ENCODE results near the gene NET1.

GRCh38 chr10:5465976-5466450 is 53.7 kb downstream of the NET1 start:
- TF ChIP-seq, protein P1, sequence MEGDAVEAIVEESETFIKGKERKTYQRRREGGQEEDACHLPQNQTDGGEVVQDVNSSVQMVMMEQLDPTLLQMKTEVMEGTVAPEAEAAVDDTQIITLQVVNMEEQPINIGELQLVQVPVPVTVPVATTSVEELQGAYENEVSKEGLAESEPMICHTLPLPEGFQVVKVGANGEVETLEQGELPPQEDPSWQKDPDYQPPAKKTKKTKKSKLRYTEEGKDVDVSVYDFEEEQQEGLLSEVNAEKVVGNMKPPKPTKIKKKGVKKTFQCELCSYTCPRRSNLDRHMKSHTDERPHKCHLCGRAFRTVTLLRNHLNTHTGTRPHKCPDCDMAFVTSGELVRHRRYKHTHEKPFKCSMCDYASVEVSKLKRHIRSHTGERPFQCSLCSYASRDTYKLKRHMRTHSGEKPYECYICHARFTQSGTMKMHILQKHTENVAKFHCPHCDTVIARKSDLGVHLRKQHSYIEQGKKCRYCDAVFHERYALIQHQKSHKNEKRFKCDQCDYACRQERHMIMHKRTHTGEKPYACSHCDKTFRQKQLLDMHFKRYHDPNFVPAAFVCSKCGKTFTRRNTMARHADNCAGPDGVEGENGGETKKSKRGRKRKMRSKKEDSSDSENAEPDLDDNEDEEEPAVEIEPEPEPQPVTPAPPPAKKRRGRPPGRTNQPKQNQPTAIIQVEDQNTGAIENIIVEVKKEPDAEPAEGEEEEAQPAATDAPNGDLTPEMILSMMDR (IDR thresholded peaks at IDR 0.05): no peak
- TF ChIP-seq POLR2A (IDR thresholded peaks at IDR 0.05): no peak

Data from heart left ventricle (tissue), 13 donors.